Measurements from ENCODE around the gene SCAF1. TPM values are rescaled to one million over a fixed set of nuclear protein-coding genes. Genes with fewer than 3 reads are reported as not detected.

SCAF1 gene
- total RNA-seq, 1 experiment from 2014 or later = 83.4 TPM

DNA sequence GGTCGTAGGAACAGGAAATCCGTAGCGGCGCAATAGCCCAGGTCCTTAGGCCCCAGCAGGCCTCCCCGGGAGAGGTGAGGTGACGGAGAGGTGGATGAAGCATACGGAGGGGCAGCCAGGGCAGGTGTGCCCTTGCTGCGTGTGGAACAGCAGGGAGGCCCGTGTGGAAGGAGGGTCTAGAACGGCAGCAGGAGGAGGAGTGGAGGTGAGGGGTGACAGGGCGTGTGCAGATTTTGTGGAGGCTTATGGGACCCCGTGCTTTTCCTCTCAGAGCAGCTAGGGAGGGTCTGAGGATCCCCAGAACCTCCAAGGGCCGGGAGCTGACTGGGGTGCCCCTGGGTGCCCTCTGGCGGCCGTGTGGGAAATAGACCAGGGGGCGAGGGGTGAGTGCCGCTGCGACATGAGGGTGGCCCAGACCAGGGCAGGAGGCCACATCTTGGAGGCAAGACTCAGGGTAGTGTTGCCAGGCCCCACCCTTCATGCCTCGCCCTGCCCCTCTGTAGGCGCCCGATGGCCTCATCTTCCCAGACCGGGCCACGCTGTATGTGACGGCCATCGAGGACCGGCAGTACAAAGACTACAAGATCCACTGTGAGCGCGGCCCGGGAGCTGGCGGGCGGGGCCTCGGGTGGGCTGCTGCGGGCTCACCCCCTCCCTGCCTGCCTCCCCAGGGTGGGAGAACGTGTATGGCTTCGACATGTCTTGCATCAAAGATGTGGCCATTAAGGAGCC, 42.4 kb downstream of the SCAF1 start:
- Histone ChIP-seq H3K4me1 (peaks cover 10% of the 10 kb centered on the region), H3K36me3 (ENCODE audit: control insufficient read depth, insufficient read depth, low read length) (peaks cover 5% of the 10 kb centered on the region), H3K4me3 (ENCODE audit: low read depth, low read length) (no peak overlapping the region), H3K9me3 (no peaks in the 10 kb centered on the region), H3K27me3 (replicated peaks; ENCODE audit: control insufficient read depth, insufficient read depth, low read length) (no peaks in the 10 kb centered on the region)
- H3K27me3 Mint-ChIP-seq (ENCODE audit: insufficient read depth, unreplicated experiment) = no peaks in the 10 kb centered on the region
- TF ChIP-seq, protein P1, sequence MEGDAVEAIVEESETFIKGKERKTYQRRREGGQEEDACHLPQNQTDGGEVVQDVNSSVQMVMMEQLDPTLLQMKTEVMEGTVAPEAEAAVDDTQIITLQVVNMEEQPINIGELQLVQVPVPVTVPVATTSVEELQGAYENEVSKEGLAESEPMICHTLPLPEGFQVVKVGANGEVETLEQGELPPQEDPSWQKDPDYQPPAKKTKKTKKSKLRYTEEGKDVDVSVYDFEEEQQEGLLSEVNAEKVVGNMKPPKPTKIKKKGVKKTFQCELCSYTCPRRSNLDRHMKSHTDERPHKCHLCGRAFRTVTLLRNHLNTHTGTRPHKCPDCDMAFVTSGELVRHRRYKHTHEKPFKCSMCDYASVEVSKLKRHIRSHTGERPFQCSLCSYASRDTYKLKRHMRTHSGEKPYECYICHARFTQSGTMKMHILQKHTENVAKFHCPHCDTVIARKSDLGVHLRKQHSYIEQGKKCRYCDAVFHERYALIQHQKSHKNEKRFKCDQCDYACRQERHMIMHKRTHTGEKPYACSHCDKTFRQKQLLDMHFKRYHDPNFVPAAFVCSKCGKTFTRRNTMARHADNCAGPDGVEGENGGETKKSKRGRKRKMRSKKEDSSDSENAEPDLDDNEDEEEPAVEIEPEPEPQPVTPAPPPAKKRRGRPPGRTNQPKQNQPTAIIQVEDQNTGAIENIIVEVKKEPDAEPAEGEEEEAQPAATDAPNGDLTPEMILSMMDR (IDR thresholded peaks at IDR 0.05; ENCODE audit: insufficient read depth in 1 of 2, low read depth in 1 of 2, low read length in 1 of 2, severe bottlenecking in 1 of 2, unreplicated experiment in 1 of 2) = peak; percentile 47 to 54
- no peaks in the 10 kb centered on the region for H3K9me3 Mint-ChIP-seq (ENCODE audit: unreplicated experiment)
- H3K4me3 Mint-ChIP-seq (ENCODE audit: unreplicated experiment) = no peak overlapping the region
- BruUV-seq (replicated peaks) = no TSS peak
- peak overlapping the region; percentile 49 for H3K27ac Mint-ChIP-seq (ENCODE audit: unreplicated experiment)
- ChIA-PET POLR2A (interaction anchor here (0.6 kb wide), 2 partner anchors 20 to 82 kb away, joined by 5 to 10 read pairs; partner anchors contain the start of gene AP2A1), CTCF (interaction anchor here (0.6 kb wide), 2 partner anchors 40 to 168 kb away, joined by 3 read pairs; no protein-coding TSS in a partner anchor)
- H3K4me1 Mint-ChIP-seq (ENCODE audit: low read depth, unreplicated experiment) = peaks cover 15% of the 10 kb centered on the region
- peaks cover 97% of the 10 kb centered on the region for H3K36me3 Mint-ChIP-seq (ENCODE audit: insufficient read depth, unreplicated experiment)
- DNase-seq = peak in 1 of 2 experiments; percentile 51
- intact Hi-C loops (cut with micrococcal nuclease; ENCODE audit: unreplicated experiment) = no loop called here

DNA sequence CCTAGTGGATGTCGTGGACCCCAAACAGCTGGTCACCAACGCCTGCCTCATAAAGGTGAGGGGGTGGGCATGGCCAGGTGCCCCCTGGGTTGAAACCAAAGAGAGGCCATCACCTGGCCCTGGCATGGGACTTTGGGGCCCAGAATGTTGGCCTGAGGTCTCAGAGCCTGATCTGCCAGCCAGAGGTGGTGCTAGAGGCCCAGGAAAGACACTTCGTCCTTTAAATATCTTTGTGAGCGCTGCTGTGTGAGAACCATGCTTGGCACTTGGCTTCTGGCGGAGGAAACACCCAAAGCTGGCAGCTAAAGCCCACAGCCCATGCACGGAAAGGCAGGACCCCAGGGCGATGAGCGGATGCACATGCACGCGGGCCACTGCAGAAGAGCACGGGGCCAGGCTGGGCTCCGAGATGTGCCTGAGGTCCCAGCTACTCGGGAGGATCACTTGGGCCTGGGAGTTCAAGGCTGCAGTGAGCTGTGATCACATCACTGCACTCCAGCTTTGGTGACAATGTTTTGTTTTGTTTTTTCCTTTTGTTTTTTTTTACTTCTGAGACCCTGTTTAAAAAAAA, 43.1 kb downstream of the SCAF1 start:
- peaks cover 97% of the 10 kb centered on the region for H3K36me3 Mint-ChIP-seq (ENCODE audit: insufficient read depth, unreplicated experiment)
- BruUV-seq (replicated peaks) = no TSS peak
- DNase-seq = no peak
- H3K36me3 ChIP-seq (ENCODE audit: control insufficient read depth, insufficient read depth, low read length) = peaks cover 5% of the 10 kb centered on the region
- CTCF ChIA-PET = no interaction called here
- POLR2A ChIA-PET = interaction anchor here (0.6 kb wide), 2 partner anchors 20 to 82 kb away, joined by 5 to 10 read pairs; partner anchors contain the start of gene AP2A1
- intact Hi-C loops (cut with micrococcal nuclease; ENCODE audit: unreplicated experiment) = no loop called here
- no peaks in the 10 kb centered on the region for H3K27me3 ChIP-seq (replicated peaks; ENCODE audit: control insufficient read depth, insufficient read depth, low read length)
- H3K27ac Mint-ChIP-seq (ENCODE audit: unreplicated experiment) = peak overlapping the region; percentile 23
- H3K4me1 ChIP-seq = peaks cover 10% of the 10 kb centered on the region
- no peaks in the 10 kb centered on the region for H3K27me3 Mint-ChIP-seq (ENCODE audit: insufficient read depth, unreplicated experiment)
- TF ChIP-seq, protein P1 (IDR thresholded peaks at IDR 0.05; ENCODE audit: insufficient read depth in 1 of 2, low read depth in 1 of 2, low read length in 1 of 2, severe bottlenecking in 1 of 2, unreplicated experiment in 1 of 2) = no peak
- H3K4me1 Mint-ChIP-seq (ENCODE audit: low read depth, unreplicated experiment) = peaks cover 9% of the 10 kb centered on the region
- no peak overlapping the region for H3K4me3 ChIP-seq (ENCODE audit: low read depth, low read length)
- no peaks in the 10 kb centered on the region for H3K9me3 ChIP-seq
- H3K4me3 Mint-ChIP-seq (ENCODE audit: unreplicated experiment) = no peak overlapping the region
- no peaks in the 10 kb centered on the region for H3K9me3 Mint-ChIP-seq (ENCODE audit: unreplicated experiment)

DNA sequence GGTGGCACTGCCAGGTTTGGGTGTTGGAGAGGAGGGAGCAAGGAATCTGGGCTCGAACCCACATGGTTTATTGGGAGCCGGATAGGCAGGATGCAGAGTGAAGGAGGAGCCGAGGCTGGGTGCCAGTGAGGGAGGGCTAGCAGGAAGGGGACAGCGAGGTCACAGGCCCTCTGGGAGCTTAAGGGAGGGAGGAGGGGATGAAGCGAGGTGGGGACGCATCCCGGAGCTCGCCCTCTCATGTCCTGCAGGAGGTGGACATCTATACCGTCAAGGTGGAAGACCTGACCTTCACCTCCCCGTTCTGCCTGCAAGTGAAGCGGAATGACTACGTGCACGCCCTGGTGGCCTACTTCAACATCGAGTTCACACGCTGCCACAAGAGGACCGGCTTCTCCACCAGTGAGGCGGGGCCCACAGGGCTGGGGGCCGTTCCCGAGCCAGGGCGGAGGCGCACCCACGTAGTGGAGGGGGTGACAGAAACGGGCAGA, 43.9 kb downstream of the SCAF1 start:
- peaks cover 97% of the 10 kb centered on the region for H3K36me3 Mint-ChIP-seq (ENCODE audit: insufficient read depth, unreplicated experiment)
- POLR2A ChIA-PET = no interaction called here
- TF ChIP-seq, protein P1 (IDR thresholded peaks at IDR 0.05; ENCODE audit: insufficient read depth in 1 of 2, low read depth in 1 of 2, low read length in 1 of 2, severe bottlenecking in 1 of 2, unreplicated experiment in 1 of 2) = no peak

More for the DNA sequence above, 43.9 kb downstream of the SCAF1 start:
- H3K4me1 Mint-ChIP-seq (ENCODE audit: low read depth, unreplicated experiment) = peaks cover 13% of the 10 kb centered on the region
- Histone ChIP-seq H3K9me3 (no peaks in the 10 kb centered on the region), H3K27me3 (replicated peaks; ENCODE audit: control insufficient read depth, insufficient read depth, low read length) (no peaks in the 10 kb centered on the region), H3K4me1 (peaks cover 1% of the 10 kb centered on the region), H3K36me3 (ENCODE audit: control insufficient read depth, insufficient read depth, low read length) (peaks cover 5% of the 10 kb centered on the region), H3K4me3 (ENCODE audit: low read depth, low read length) (no peak overlapping the region)
- intact Hi-C loops (cut with micrococcal nuclease; ENCODE audit: unreplicated experiment) = no loop called here
- H3K27me3 Mint-ChIP-seq (ENCODE audit: insufficient read depth, unreplicated experiment) = no peaks in the 10 kb centered on the region
- DNase-seq = no peak
- H3K4me3 Mint-ChIP-seq (ENCODE audit: unreplicated experiment) = no peak overlapping the region
- BruUV-seq (replicated peaks) = no TSS peak
- H3K27ac Mint-ChIP-seq (ENCODE audit: unreplicated experiment) = peak overlapping the region; percentile 23
- CTCF ChIA-PET = no interaction called here
- no peaks in the 10 kb centered on the region for H3K9me3 Mint-ChIP-seq (ENCODE audit: unreplicated experiment)

Data from Caco-2 (cell line).